RWPE1 (cell line): ENCODE results near the gene FGF2.
"Not testable (repeated sequence)": the region's sequence is repeated elsewhere in the genome, so short reads cannot be mapped to it uniquely, and the experiment has no call there.

Experiments used
- CTCF ChIA-PET: fragments of 350-600 bp; sonication (Branson Sonifier 250); formaldehyde crosslinking; extraction: SDS; loops from one replicate; lab custom pipeline; 2021; lab: Yijun Ruan, JAX
- POLR2A ChIA-PET: fragments of 400-600 bp; formaldehyde crosslinking; extraction: SDS; loops from one replicate; lab custom pipeline; 2020; ENCODE audit warnings: antibody characterized with exemption; ENCODE audit not compliant: low non-redundant PET; lab: Yijun Ruan, JAX
- DNase-seq: peaks from one replicate; pipeline ENCODE4 v3.0.0; 2012; ENCODE audit warnings: low spot score
- H3K27ac ChIP-seq: fragments of 450-650 bp; 2 replicates; pipeline ENCODE4 v1.5.1; 2017
- CTCF ChIP-seq: fragments of 450-650 bp; conservative IDR thresholded peaks from 2 replicates; pipeline ENCODE4 v1.5.1; 2017; ENCODE audit warnings: low read depth, mild to moderate bottlenecking

Gene FGF2

GRCh38 chr4:122838034-122838433 lies 11.4 kb downstream of the FGF2 start:
- ChIA-PET CTCF (no interaction called here), POLR2A (no interaction called here)
- no peak for TF ChIP-seq CTCF
- no peak overlapping the region for H3K27ac ChIP-seq
- DNase-seq = no peak

DNA sequence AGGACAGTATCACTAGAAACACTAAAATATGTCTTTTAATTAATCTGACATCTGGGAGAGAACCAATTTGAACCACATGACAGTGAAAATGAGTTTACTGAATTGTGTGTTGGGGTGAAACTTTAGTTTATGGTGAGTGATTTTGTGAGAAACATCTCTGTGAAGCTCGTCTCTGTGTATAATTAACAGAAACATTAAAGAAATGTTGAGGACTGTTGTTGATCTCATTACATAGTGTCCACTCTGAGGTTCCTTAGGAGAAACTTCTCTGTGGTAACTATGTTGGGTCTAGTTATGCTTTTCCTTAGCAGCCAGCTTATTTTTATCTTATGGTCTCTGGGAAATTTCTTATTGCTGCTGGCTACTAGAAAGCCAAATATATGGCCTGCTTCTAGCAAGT lies 15.8 kb downstream of the FGF2 start:
- ChIA-PET POLR2A (no interaction called here), CTCF (interaction anchor here (0.6 kb wide), 1 partner anchor 106 kb away, joined by 4 read pairs; no protein-coding TSS in a partner anchor)
- TF ChIP-seq CTCF = no peak
- H3K27ac ChIP-seq = no peak overlapping the region
- no peak for DNase-seq

- ChIA-PET POLR2A (no interaction called here), CTCF (interaction anchor here (0.6 kb wide), 1 partner anchor 106 kb away, joined by 4 read pairs; no protein-coding TSS in a partner anchor)
- H3K27ac ChIP-seq = no peak overlapping the region; the same call in 1 of the 2 replicates
- no peak for TF ChIP-seq CTCF
- DNase-seq = no peak
Measured at GRCh38 chr4:122842984-122843531, 16.4 kb downstream of the FGF2 start.

DNA sequence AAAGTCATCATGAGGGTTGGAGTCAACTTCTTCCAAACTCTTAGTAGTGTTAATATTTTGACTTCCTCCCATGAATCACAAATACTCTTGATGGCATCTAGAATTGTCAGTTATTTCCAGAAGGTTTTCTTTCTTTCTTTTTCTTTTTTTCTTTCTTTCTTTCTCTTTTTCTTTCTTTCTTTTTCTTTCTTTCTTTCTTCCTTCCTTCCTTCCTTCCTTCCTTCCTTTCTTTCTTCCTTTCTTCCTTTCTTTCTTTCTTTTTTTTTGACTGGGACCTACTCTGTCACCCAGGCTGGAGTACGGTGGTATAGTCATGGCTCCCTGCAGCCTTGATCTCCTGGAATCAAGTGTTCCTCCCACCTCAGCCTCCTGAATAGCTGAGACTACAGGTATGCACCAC lies 17.8 kb downstream of the FGF2 start:
- H3K27ac ChIP-seq, CTCF ChIA-PET, POLR2A ChIA-PET, DNase-seq: not testable (repeated sequence)

GRCh38 chr4:122845066-122845465 lies 18.4 kb downstream of the FGF2 start:
- H3K27ac ChIP-seq = no peak overlapping the region
- no peak for DNase-seq
- TF ChIP-seq CTCF = no peak
- POLR2A ChIA-PET = no interaction called here
- CTCF ChIA-PET = no interaction called here

DNA sequence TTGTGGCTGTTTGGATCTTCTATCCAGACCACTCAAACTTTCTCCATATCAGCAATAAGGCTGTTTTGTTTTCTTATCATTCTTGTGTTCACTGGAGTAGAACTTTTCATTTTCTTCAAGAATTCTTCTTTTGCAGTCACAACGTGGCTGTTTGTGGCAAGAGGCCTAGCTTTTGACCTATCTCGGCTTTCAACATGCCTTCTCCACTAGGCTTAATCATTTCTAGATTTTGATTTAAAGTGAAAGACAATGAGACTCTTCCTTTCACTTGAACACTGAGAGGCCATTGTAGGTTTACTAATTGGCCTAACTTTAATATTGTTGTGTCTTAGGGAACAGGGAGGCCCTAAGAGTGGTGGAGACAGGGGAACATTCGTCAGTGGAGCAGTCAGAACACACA lies 19.1 kb downstream of the FGF2 start:
- POLR2A ChIA-PET = no interaction called here
- TF ChIP-seq CTCF = no peak
- DNase-seq = no peak
- no peak overlapping the region for H3K27ac ChIP-seq
- CTCF ChIA-PET = no interaction called here

- H3K27ac ChIP-seq = no peak overlapping the region
- CTCF ChIA-PET = no interaction called here
- DNase-seq = no peak
- TF ChIP-seq CTCF = no peak
- POLR2A ChIA-PET = no interaction called here
Measured at GRCh38 chr4:122847931-122848330, 21.3 kb downstream of the FGF2 start.

DNA sequence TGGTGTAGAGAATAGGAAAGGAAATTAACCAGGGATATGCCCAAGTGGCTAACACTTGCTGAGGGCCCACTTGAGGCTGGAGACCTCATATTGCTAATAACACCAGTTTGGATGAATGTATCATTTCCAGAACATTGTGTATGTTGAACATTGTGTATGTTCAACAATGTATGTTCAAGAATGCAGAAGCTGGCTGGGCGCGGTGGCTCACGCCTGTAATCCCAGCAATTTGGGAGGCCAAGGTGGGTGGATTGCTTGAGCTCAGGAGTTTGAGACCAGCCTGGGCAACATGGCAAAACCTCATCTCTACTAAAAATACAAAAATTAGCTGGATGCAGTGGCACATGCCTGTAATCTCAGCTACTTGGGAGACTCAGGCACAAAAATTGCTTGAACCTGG lies 23.2 kb downstream of the FGF2 start:
- CTCF ChIA-PET, POLR2A ChIA-PET, H3K27ac ChIP-seq, DNase-seq: not testable (repeated sequence)
